H9 (cell line): ENCODE results near the gene HES3. TPM values are rescaled to one million over a fixed set of nuclear protein-coding genes. Genes with fewer than 3 reads are reported as not detected.

Source experiments
- DNase-seq: peaks from one replicate; pipeline ENCODE4 v3.0.0-alpha.2; 2017
- H2AFZ ChIP-seq: one replicate; pipeline ENCODE4 v1.6.1; 2013; ENCODE audit warnings: mild to moderate bottlenecking, low read length, control low read depth, moderate library complexity
- H2AK5ac ChIP-seq: 2 replicates; pipeline ENCODE4 v1.6.1; 2013; ENCODE audit warnings: low read length, control low read depth, mixed read lengths; ENCODE audit not compliant: insufficient read length
- H2BK120ac ChIP-seq: one replicate; pipeline ENCODE4 v1.6.1; 2013; ENCODE audit warnings: low read depth, mild to moderate bottlenecking, low read length, control low read depth, inconsistent platforms; ENCODE audit not compliant: poor library complexity, severe bottlenecking
- H2BK12ac ChIP-seq: 2 replicates; pipeline ENCODE4 v1.6.1; 2013; ENCODE audit warnings: low read length, control low read depth, mixed read lengths, low read depth; ENCODE audit not compliant: insufficient read length
- H2BK15ac ChIP-seq: 2 replicates; pipeline ENCODE4 v1.6.1; 2013; ENCODE audit warnings: low read depth, low read length, control low read depth
- H2BK20ac ChIP-seq: one replicate; pipeline ENCODE4 v1.6.1; 2013; ENCODE audit warnings: low read depth, mild to moderate bottlenecking, low read length, control low read depth, inconsistent platforms; ENCODE audit not compliant: poor library complexity, severe bottlenecking
- H2BK5ac ChIP-seq: 2 replicates; pipeline ENCODE4 v1.6.1; 2013; ENCODE audit warnings: low read length, control low read depth, mixed read lengths; ENCODE audit not compliant: insufficient read length
- H3K14ac ChIP-seq: 2 replicates; pipeline ENCODE4 v1.6.1; 2013; ENCODE audit warnings: low read length, control low read depth; ENCODE audit not compliant: insufficient read depth
- H3K18ac ChIP-seq: 2 replicates; pipeline ENCODE4 v1.6.1; 2013; ENCODE audit warnings: low read depth, mild to moderate bottlenecking, mixed read lengths, low read length, control low read depth; ENCODE audit not compliant: insufficient read length
- H3K23ac ChIP-seq: 2 replicates; pipeline ENCODE4 v1.6.1; 2013; ENCODE audit warnings: low read length, control low read depth, mixed read lengths, low read depth; ENCODE audit not compliant: insufficient read length
- H3K23me2 ChIP-seq: 2 replicates; pipeline ENCODE4 v1.6.1; 2013; ENCODE audit warnings: low read depth, mild to moderate bottlenecking, mixed read lengths, low read length, control low read depth; ENCODE audit not compliant: insufficient read length, poor library complexity, severe bottlenecking
- H3K27ac ChIP-seq: 2 replicates; pipeline ENCODE4 v1.5.1; 2013; ENCODE audit warnings: low read length, control low read depth, mixed read lengths, low read depth; ENCODE audit not compliant: insufficient read length
- H3K27me3 ChIP-seq: 2 replicates; pipeline ENCODE4 v1.6.1; 2013; ENCODE audit warnings: low read length, control low read depth, inconsistent platforms; ENCODE audit not compliant: insufficient read depth
- H3K4ac ChIP-seq: 2 replicates; pipeline ENCODE4 v1.6.1; 2013; ENCODE audit warnings: low read depth, mild to moderate bottlenecking, control low read depth, inconsistent platforms, low read length, moderate library complexity
- H3K4me1 ChIP-seq: 2 replicates; pipeline ENCODE4 v1.6.1; 2013; ENCODE audit warnings: low read length, control low read depth, inconsistent platforms; ENCODE audit not compliant: insufficient read depth
- H3K4me2 ChIP-seq: 2 replicates; pipeline ENCODE4 v1.6.1; 2013; ENCODE audit warnings: low read length, control low read depth, mixed read lengths; ENCODE audit not compliant: insufficient read length, insufficient read depth
- H3K56ac ChIP-seq: 2 replicates; pipeline ENCODE4 v1.6.1; 2013; ENCODE audit warnings: low read depth, mild to moderate bottlenecking, mixed read lengths, low read length, control low read depth; ENCODE audit not compliant: insufficient read length
- H3K79me1 ChIP-seq: 2 replicates; pipeline ENCODE4 v1.6.1; 2013; ENCODE audit warnings: low read depth, mild to moderate bottlenecking, moderate library complexity, low read length, control low read depth, inconsistent platforms; ENCODE audit not compliant: insufficient read depth, poor library complexity, severe bottlenecking
- H3K79me2 ChIP-seq: 2 replicates; pipeline ENCODE4 v1.6.1; 2013; ENCODE audit warnings: low read length, control low read depth, inconsistent platforms; ENCODE audit not compliant: insufficient read depth
- H3K9ac ChIP-seq: 2 replicates; pipeline ENCODE4 v1.6.1; 2013; ENCODE audit warnings: low read length, control low read depth, mixed read lengths; ENCODE audit not compliant: insufficient read length; ENCODE audit errors: extremely low read depth
- H3K9me3 ChIP-seq: one replicate; pipeline ENCODE4 v1.6.1; 2013; ENCODE audit warnings: low read depth, low read length, inconsistent platforms; ENCODE audit not compliant: control insufficient read depth
- H3T11ph ChIP-seq: one replicate; pipeline ENCODE4 v1.6.1; 2013; ENCODE audit warnings: mild to moderate bottlenecking, low read length, control low read depth, inconsistent platforms
- H4K20me1 ChIP-seq: one replicate; pipeline ENCODE4 v1.6.1; 2013; ENCODE audit not compliant: control insufficient read depth, insufficient read length, insufficient read depth
- H4K5ac ChIP-seq: 2 replicates; pipeline ENCODE4 v1.6.1; 2013; ENCODE audit warnings: low read depth, mild to moderate bottlenecking, mixed read lengths, low read length, control low read depth; ENCODE audit not compliant: insufficient read length
- H4K8ac ChIP-seq: replicated peaks from 2 replicates; pipeline ENCODE4 v1.6.1; 2013; ENCODE audit warnings: low read length, control low read depth, mixed read lengths, low read depth; ENCODE audit not compliant: insufficient read length
- H4K91ac ChIP-seq: 2 replicates; pipeline ENCODE4 v1.6.1; 2013; ENCODE audit warnings: low read depth, mild to moderate bottlenecking, moderate library complexity, mixed read lengths, low read length, control low read depth; ENCODE audit not compliant: insufficient read length
- H3K27ac Mint-ChIP-seq, 3 experiments: 2 replicates in 2 of 3; 3 replicates in 1 of 3; pipeline ENCODE4 v1.8.0; 2020 to 2021; ENCODE audit warnings: mixed read lengths in 3 of 3, mild to moderate bottlenecking in 1 of 3, moderate library complexity in 1 of 3
- H3K27me3 Mint-ChIP-seq: 2 replicates; pipeline ENCODE4 v1.8.0; 2021; ENCODE audit warnings: low read depth, mild to moderate bottlenecking, moderate library complexity, mixed read lengths
- H3K36me3 Mint-ChIP-seq, 3 experiments: 2 replicates in 2 of 3; 3 replicates in 1 of 3; pipeline ENCODE4 v1.8.0; 2020 to 2021; ENCODE audit warnings: low read depth in 3 of 3, mixed read lengths in 3 of 3; ENCODE audit not compliant: insufficient read depth in 1 of 3
- H3K4me1 Mint-ChIP-seq, 2 experiments: 2 replicates each; pipeline ENCODE4 v1.8.0; 2020; ENCODE audit warnings: mixed read lengths in 2 of 2
- H3K4me3 Mint-ChIP-seq, 2 experiments: 2 replicates in 1 of 2; 3 replicates in 1 of 2; pipeline ENCODE4 v1.8.0; 2020 to 2021; ENCODE audit warnings: mild to moderate bottlenecking in 2 of 2, mixed read lengths in 2 of 2, moderate library complexity in 1 of 2
- H3K9me3 Mint-ChIP-seq, 2 experiments: 2 replicates in 1 of 2; 3 replicates in 1 of 2; pipeline ENCODE4 v1.8.0; 2020; ENCODE audit warnings: mild to moderate bottlenecking in 2 of 2, mixed read lengths in 2 of 2, moderate library complexity in 1 of 2
- WGBS: extraction: QIAGEN DNeasy Blood & Tissue Kit; methylation state at CpG from one replicate; pipeline ENCODE4 v1.1.7; 2013; ENCODE audit warnings: missing lambda C conversion rate, low lambda C conversion rate, mixed read lengths; ENCODE audit not compliant: insufficient read length; ENCODE audit errors: extremely low coverage; 5-methylcytosine and 5-hydroxymethylcytosine counted together
- total RNA-seq: library from RNA; stranded (reverse); gene quantifications from 2 replicates; pipeline ENCODE4 v1.2.1, GENCODE V29; 2021
- TF ChIP-seq, protein P1 (sequence below): fragments of 200-600 bp; sonication (generic); conservative IDR thresholded peaks from 3 replicates; pipeline ENCODE4 v1.8.0; 2021; ENCODE audit warnings: antibody characterized with exemption, mild to moderate bottlenecking

HES3 gene
- total RNA-seq, 1 experiment from 2014 or later, result 89.9 TPM

DNA sequence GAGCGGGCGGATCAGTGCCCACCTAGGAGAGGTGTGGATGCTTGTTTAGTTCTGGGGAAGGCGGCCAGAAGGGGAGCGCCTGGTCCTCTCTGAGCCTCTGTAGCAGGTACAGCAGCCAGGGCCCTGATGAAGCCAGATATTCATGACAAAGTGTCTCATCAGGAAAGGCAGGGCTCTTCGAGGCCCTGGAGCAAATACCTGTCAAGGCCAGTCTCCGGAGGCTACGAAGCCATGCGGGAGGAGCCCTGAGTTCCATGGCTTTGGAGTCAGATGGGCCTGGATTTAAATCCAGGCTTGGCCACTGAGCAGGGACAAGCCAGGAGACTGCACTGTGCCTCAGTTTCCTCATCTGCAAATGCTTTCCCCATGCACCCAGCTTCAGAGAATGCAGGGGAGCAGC is 42.3 kb downstream of the HES3 start:
- Histone ChIP-seq H3K56ac (no peak overlapping the region), H3K27me3 (no peaks in the 10 kb centered on the region), H3K23me2 (no peaks in the 10 kb centered on the region), H2BK20ac (no peak overlapping the region), H2BK5ac (no peak overlapping the region), H3K4ac (no peak overlapping the region), H3K79me2 (no peaks in the 10 kb centered on the region), H2BK12ac (no peak overlapping the region), H2BK120ac (no peak overlapping the region), H4K5ac (no peak overlapping the region), H3K79me1 (no peaks in the 10 kb centered on the region), H2BK15ac (no peak overlapping the region), H3K18ac (no peak overlapping the region), H3K4me1 (no peaks in the 10 kb centered on the region), H3K9ac (no peak overlapping the region), H2AFZ (no peak overlapping the region), H4K20me1 (no peaks in the 10 kb centered on the region), H3K23ac (no peak overlapping the region), H3K4me2 (no peak overlapping the region), H3K9me3 (no peaks in the 10 kb centered on the region), H4K91ac (no peak overlapping the region), H3T11ph (no peak overlapping the region), H3K14ac (no peak overlapping the region), H3K27ac (no peak overlapping the region), H4K8ac (no peak overlapping the region), H2AK5ac (no peak overlapping the region)
- DNase-seq, result no peak
- Mint-ChIP-seq H3K27me3 (no peaks in the 10 kb centered on the region), H3K4me1 (no peaks in the 10 kb centered on the region), H3K4me3 (no peak overlapping the region), H3K9me3 (no peaks in the 10 kb centered on the region), H3K36me3 (peaks cover 0 to 8% (median 4%) of the 10 kb centered on the region in 3 experiments; a peak in 2 of 7 replicates), H3K27ac (no peak overlapping the region)
- TF ChIP-seq, protein P1, sequence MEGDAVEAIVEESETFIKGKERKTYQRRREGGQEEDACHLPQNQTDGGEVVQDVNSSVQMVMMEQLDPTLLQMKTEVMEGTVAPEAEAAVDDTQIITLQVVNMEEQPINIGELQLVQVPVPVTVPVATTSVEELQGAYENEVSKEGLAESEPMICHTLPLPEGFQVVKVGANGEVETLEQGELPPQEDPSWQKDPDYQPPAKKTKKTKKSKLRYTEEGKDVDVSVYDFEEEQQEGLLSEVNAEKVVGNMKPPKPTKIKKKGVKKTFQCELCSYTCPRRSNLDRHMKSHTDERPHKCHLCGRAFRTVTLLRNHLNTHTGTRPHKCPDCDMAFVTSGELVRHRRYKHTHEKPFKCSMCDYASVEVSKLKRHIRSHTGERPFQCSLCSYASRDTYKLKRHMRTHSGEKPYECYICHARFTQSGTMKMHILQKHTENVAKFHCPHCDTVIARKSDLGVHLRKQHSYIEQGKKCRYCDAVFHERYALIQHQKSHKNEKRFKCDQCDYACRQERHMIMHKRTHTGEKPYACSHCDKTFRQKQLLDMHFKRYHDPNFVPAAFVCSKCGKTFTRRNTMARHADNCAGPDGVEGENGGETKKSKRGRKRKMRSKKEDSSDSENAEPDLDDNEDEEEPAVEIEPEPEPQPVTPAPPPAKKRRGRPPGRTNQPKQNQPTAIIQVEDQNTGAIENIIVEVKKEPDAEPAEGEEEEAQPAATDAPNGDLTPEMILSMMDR, result no peak
- no CpG with 5 or more reads among the region's 8 CpGs for WGBS
